ENCODE data around the gene AVPI1. TPM values are rescaled to one million over a fixed set of nuclear protein-coding genes. Genes with fewer than 3 reads are reported as not detected.
A peak's percentile ranks its signal among the peaks of the same experiment; 100 is the strongest.

Gene AVPI1
- total and polyA plus RNA-seq, 2 experiments from 2014 or later: 7.4 to 7.6 TPM

GRCh38 chr10:97690133-97690532 is 3.1 kb upstream of the AVPI1 start:
- no peak overlapping the region for H3K4me3 Mint-ChIP-seq
- H3K36me3 Mint-ChIP-seq (ENCODE audit: low read depth): no peaks in the 10 kb centered on the region
- no peaks in the 10 kb centered on the region for H3K9me2 ChIP-seq (ENCODE audit: insufficient read depth)
- H3F3A ChIP-seq (replicated peaks; ENCODE audit: low read depth): peaks cover 11% of the 10 kb centered on the region
- ATAC-seq (no peak), DNase-seq (ENCODE audit: low spot score) (no peak)
- no peak overlapping the region for H3K4me2 ChIP-seq
- peaks cover 1% of the 10 kb centered on the region; the same call in 1 of the 2 replicates for H4K20me1 ChIP-seq (replicated peaks; ENCODE audit: insufficient read depth)
- no peaks in the 10 kb centered on the region for H3K27me3 Mint-ChIP-seq (ENCODE audit: insufficient read depth, low read depth, poor library complexity)
- peaks cover 17% of the 10 kb centered on the region for H3K4me1 ChIP-seq (ENCODE audit: insufficient read depth)
- H3K4me3 ChIP-seq: no peak overlapping the region
- TF ChIP-seq CREB1 (CRISPR knock-in tag; IDR thresholded peaks at IDR 0.05; ENCODE audit: low read depth): no peak
- TF ChIP-seq ZNF331 (CRISPR knock-in tag; IDR thresholded peaks at IDR 0.05; ENCODE audit: low read depth): no peak
- TF ChIP-seq STAT1 (IDR thresholded peaks at IDR 0.05; ENCODE audit: unreplicated experiment): no peak
- peaks cover 14% of the 10 kb centered on the region for H3K4me1 Mint-ChIP-seq
- no peaks in the 10 kb centered on the region for H3K27me3 ChIP-seq (ENCODE audit: insufficient read depth)
- H3K27ac ChIP-seq (ENCODE audit: low read depth): no peak overlapping the region
- H3K36me3 ChIP-seq (ENCODE audit: insufficient read depth): no peaks in the 10 kb centered on the region
- no peak overlapping the region for H2AFZ ChIP-seq
- peaks cover 12% of the 10 kb centered on the region for H3K79me2 ChIP-seq (replicated peaks; ENCODE audit: insufficient read depth)
- H3K27ac Mint-ChIP-seq: no peak overlapping the region
- H3K9me3 Mint-ChIP-seq: no peaks in the 10 kb centered on the region

GRCh38 chr10:97689559-97690020 is 2.5 kb upstream of the AVPI1 start:
- no peaks in the 10 kb centered on the region for H3K36me3 ChIP-seq (ENCODE audit: insufficient read depth)
- TF ChIP-seq CREB1 (CRISPR knock-in tag; IDR thresholded peaks at IDR 0.05; ENCODE audit: low read depth): no peak
- no peak for TF ChIP-seq STAT1 (IDR thresholded peaks at IDR 0.05; ENCODE audit: unreplicated experiment)
- no peak for TF ChIP-seq ZNF462 (CRISPR knock-in tag; IDR thresholded peaks at IDR 0.05)
- TF ChIP-seq POLR2AphosphoS5 (IDR thresholded peaks at IDR 0.05; ENCODE audit: low read depth): no peak
- no peak for TF ChIP-seq CTCF (conservative IDR thresholded peaks at IDR 0.05; ENCODE audit: low read depth in 2 of 2)
- no peak for TF ChIP-seq ZNF114 (CRISPR knock-in tag; IDR thresholded peaks at IDR 0.05)
- TF ChIP-seq REST (IDR thresholded peaks at IDR 0.05; ENCODE audit: unreplicated experiment): no peak
- no peak for TF ChIP-seq EZH2 (IDR thresholded peaks at IDR 0.05; ENCODE audit: low read depth, unreplicated experiment)
- TF ChIP-seq NANOG (IDR thresholded peaks at IDR 0.05; ENCODE audit: borderline replicate concordance): no peak
- no peak for TF ChIP-seq ZNF331 (CRISPR knock-in tag; IDR thresholded peaks at IDR 0.05; ENCODE audit: low read depth)

More at GRCh38 chr10:97689559-97690020, 2.5 kb upstream of the AVPI1 start:
- Histone ChIP-seq H3K79me2 (replicated peaks; ENCODE audit: insufficient read depth) (peaks cover 17% of the 10 kb centered on the region), H3K27me3 (ENCODE audit: insufficient read depth) (no peaks in the 10 kb centered on the region), H4K20me1 (replicated peaks; ENCODE audit: insufficient read depth) (peaks cover 3% of the 10 kb centered on the region), H3K9me2 (ENCODE audit: insufficient read depth) (no peaks in the 10 kb centered on the region), H3K4me2 (no peak overlapping the region), H3K27ac (ENCODE audit: low read depth) (no peak overlapping the region), H3K4me1 (ENCODE audit: insufficient read depth) (peaks cover 20% of the 10 kb centered on the region), H3K4me3 (no peak overlapping the region), H3F3A (replicated peaks; ENCODE audit: low read depth) (peaks cover 11% of the 10 kb centered on the region), H2AFZ (no peak overlapping the region)
- ATAC-seq (no peak), DNase-seq (ENCODE audit: low spot score) (peak; percentile 30)
- peaks cover 17% of the 10 kb centered on the region for H3K4me1 Mint-ChIP-seq
- H3K36me3 Mint-ChIP-seq (ENCODE audit: low read depth): no peaks in the 10 kb centered on the region
- H3K27ac Mint-ChIP-seq: no peak overlapping the region
- H3K27me3 Mint-ChIP-seq (ENCODE audit: insufficient read depth, low read depth, poor library complexity): peaks cover 2% of the 10 kb centered on the region
- H3K4me3 Mint-ChIP-seq: no peak overlapping the region
- no peaks in the 10 kb centered on the region for H3K9me3 Mint-ChIP-seq

Data from GM23338 (cell line).